ENCODE data around the gene PRR12.

The PRR12 gene

GRCh38 chr19:49658139-49658517, 67.1 kb downstream of the PRR12 start:
- peak; percentile 22 for DNase-seq (ENCODE audit: low spot score)
- in situ Hi-C loops (cut with MboI; ENCODE audit: low pct_unique_long_range_greater_than_20kb, low sequenced_read_pairs, unreplicated experiment) = no loop called here
- no peak for TF ChIP-seq CTCF (IDR thresholded peaks at IDR 0.05; ENCODE audit: extremely low read depth, insufficient read depth, missing control alignments)

GRCh38 chr19:49658566-49659442, 67.8 kb downstream of the PRR12 start:
- in situ Hi-C loops (cut with MboI; ENCODE audit: low pct_unique_long_range_greater_than_20kb, low sequenced_read_pairs, unreplicated experiment) = no loop called here
- TF ChIP-seq CTCF (IDR thresholded peaks at IDR 0.05; ENCODE audit: extremely low read depth, insufficient read depth, missing control alignments) = no peak
- peak; percentile 21 for DNase-seq (ENCODE audit: low spot score)

GRCh38 chr19:49660338-49660961, 69.5 kb downstream of the PRR12 start:
- in situ Hi-C loops (cut with MboI; ENCODE audit: low pct_unique_long_range_greater_than_20kb, low sequenced_read_pairs, unreplicated experiment) = no loop called here
- DNase-seq (ENCODE audit: low spot score) = no peak
- no peak for TF ChIP-seq CTCF (IDR thresholded peaks at IDR 0.05; ENCODE audit: extremely low read depth, insufficient read depth, missing control alignments)

GRCh38 chr19:49662011-49662410, 71.0 kb downstream of the PRR12 start:
- in situ Hi-C loops (cut with MboI; ENCODE audit: low pct_unique_long_range_greater_than_20kb, low sequenced_read_pairs, unreplicated experiment) = no loop called here
- DNase-seq (ENCODE audit: low spot score) = no peak
- no peak for TF ChIP-seq CTCF (IDR thresholded peaks at IDR 0.05; ENCODE audit: extremely low read depth, insufficient read depth, missing control alignments)

- no peak for TF ChIP-seq CTCF (IDR thresholded peaks at IDR 0.05; ENCODE audit: extremely low read depth, insufficient read depth, missing control alignments)
- DNase-seq (ENCODE audit: low spot score) = no peak
- in situ Hi-C loops (cut with MboI; ENCODE audit: low pct_unique_long_range_greater_than_20kb, low sequenced_read_pairs, unreplicated experiment) = no loop called here
Observed at GRCh38 chr19:49663224-49663623, 72.2 kb downstream of the PRR12 start.

GRCh38 chr19:49664171-49665035, 73.4 kb downstream of the PRR12 start:
- peak; percentile 92 for DNase-seq (ENCODE audit: low spot score)
- in situ Hi-C loops (cut with MboI; ENCODE audit: low pct_unique_long_range_greater_than_20kb, low sequenced_read_pairs, unreplicated experiment) = no loop called here
- TF ChIP-seq CTCF (IDR thresholded peaks at IDR 0.05; ENCODE audit: extremely low read depth, insufficient read depth, missing control alignments) = no peak

Measured in GM13977 (cell line).